Activated CD4-positive, alpha-beta T cell treated with anti-CD3 and anti-CD28 coated beads, Interleukin-2, Interleukin-4, amounts not matched to agents 100 ng/mL and 50 ng/mL, durations not matched to agents 16 hours and 8 hours (primary cell): Measurements from ENCODE around the gene ZNF442.
"Not testable (repeated sequence)": the region's sequence is repeated elsewhere in the genome, so short reads cannot be mapped to it uniquely, and the experiment has no call there.

Experiments used
- DNase-seq: peaks from one replicate; pipeline ENCODE4 v3.0.0-alpha.2; 2020; ENCODE audit warnings: low spot score

The ZNF442 gene

DNA sequence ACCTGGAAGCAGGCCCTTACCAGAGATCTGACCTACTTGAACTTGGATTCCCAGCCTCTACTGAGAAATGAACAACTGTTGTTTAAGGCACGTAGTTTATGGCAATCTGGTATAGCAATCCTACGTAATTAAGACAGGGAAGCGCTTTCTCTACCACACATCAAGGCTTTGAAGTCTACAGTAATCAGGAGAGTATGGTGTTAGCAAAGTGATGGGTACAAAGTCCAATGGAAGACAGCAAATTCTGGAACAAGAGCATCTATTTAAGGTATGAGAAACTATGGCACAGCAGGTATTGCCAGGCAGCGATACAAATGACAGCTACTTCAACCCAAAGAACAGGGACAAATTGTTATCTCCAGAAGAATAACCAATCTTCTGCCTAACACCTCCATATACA, 35.1 kb downstream of the ZNF442 start:
- no peak for DNase-seq

- no peak for DNase-seq
Observed at GRCh38 chr19:12325690-12326089, 39.8 kb downstream of the ZNF442 start.

DNA sequence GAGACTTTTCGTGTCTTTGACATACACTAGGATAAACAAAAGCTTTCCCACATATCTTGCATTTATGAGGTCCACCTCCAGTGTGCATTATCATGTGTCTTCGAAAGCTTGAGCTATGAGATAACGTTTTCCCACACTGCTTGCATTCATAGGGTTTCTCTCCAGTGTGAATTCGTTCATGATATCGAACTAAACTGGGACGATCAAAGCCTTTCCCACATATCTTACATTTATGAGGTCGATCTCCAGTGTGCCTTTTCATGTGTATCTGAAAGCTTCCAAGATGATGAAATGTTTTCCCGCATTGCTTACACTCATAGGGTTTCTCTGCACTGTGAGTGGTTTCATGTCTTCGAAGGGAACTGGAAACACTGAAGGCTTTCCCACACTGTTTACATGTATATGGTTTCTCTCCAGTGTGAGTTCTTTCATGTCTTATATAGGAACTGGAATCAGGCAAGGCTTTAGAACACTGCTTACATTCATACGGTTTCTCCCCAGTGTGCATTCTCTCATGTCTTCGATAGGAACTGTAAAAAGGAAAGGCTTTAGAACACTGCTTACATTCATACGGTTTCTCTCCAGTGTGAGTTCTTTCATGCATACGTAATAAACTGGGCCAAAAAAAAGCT, 46.6 kb downstream of the ZNF442 start:
- DNase-seq: no peak

- no peak for DNase-seq
Observed at GRCh38 chr19:12314553-12314952, 50.9 kb downstream of the ZNF442 start.

DNA sequence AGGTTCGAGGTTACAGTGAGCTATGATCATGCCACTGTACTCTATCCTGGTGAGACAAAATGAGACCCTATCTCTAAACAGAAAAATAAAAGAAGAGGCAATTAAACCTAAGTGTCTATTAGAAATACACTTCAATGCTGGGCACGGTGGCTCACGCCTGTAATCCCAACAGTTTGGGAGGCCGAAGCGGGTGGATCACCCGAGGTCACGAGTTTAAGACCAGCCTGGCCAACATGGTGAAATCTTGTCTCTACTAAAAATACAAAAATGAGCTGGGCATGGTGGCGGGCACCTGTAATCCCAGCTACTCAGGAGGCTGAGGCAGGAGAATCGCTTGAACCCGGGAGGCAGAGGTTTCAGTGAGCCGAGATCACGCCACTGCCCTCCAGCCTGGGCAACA, 56.6 kb downstream of the ZNF442 start:
- DNase-seq: not testable (repeated sequence)
